HCT116 (cell line): Measurements from ENCODE around the gene ROR2.

Source experiments
- CEBPB ChIP-seq: IDR thresholded peaks from 2 replicates; pipeline ENCODE4 v1.6.1; 2012; ENCODE audit warnings: low read depth
- EZH2 ChIP-seq: fragments of 200-600 bp; sonication (generic); IDR thresholded peaks from 2 replicates; pipeline ENCODE4 v1.6.1; 2017; ENCODE audit warnings: antibody characterized with exemption, mixed run types
- EZH2phosphoT487 ChIP-seq: fragments of 200-600 bp; IDR thresholded peaks from 2 replicates; pipeline ENCODE4 v1.6.1; 2018; ENCODE audit warnings: antibody characterized with exemption, borderline replicate concordance
- POLR2A ChIP-seq: IDR thresholded peaks from 2 replicates; pipeline ENCODE4 v1.7.0; 2011; ENCODE audit warnings: borderline replicate concordance; ENCODE audit not compliant: insufficient read depth, insufficient read length; ENCODE audit errors: extremely low read depth
- POLR2AphosphoS5 ChIP-seq: IDR thresholded peaks from 2 replicates; pipeline ENCODE4 v1.6.1; 2011; ENCODE audit warnings: mild to moderate bottlenecking, low read depth, low read length, moderate library complexity
- SIN3A ChIP-seq: IDR thresholded peaks from 2 replicates; pipeline ENCODE4 v1.6.1; 2012; ENCODE audit warnings: low read depth
- TCF7L2 ChIP-seq: IDR thresholded peaks from 2 replicates; pipeline ENCODE4 v1.7.0; 2011; ENCODE audit warnings: borderline replicate concordance, inconsistent platforms; ENCODE audit not compliant: insufficient read depth, insufficient read length; ENCODE audit errors: extremely low read depth
- YY1 ChIP-seq: IDR thresholded peaks from 2 replicates; pipeline ENCODE4 v1.6.1; 2011; ENCODE audit warnings: low read length, low read depth, moderate library complexity, mild to moderate bottlenecking; ENCODE audit not compliant: insufficient replicate concordance; ENCODE audit errors: extremely low read depth
- ZNF274 ChIP-seq: fragments of 200-500 bp; sonication (Bioruptor generic); IDR thresholded peaks from 2 replicates; pipeline ENCODE4 v1.6.1; 2014; ENCODE audit warnings: mild to moderate bottlenecking, low read depth, low read length, inconsistent platforms
- TF ChIP-seq, protein P1 (sequence below), 3 experiments: fragments of 200-600 bp in 1 of 3; sonication (generic) in 1 of 3; IDR thresholded peaks in 2 of 3; conservative IDR thresholded peaks in 1 of 3; 2 replicates each; pipeline ENCODE4 v1.5.1; 2012 to 2017; ENCODE audit warnings: low read depth in 2 of 3, low read length in 2 of 3, antibody characterized with exemption in 1 of 3, borderline replicate concordance in 1 of 3, control low read depth in 1 of 3, mild to moderate bottlenecking in 1 of 3, mixed read lengths in 1 of 3, mixed run types in 1 of 3, moderate library complexity in 1 of 3; ENCODE audit not compliant: insufficient read depth in 1 of 3
- TF ChIP-seq, protein P2 (sequence below): IDR thresholded peaks from 2 replicates; pipeline ENCODE4 v1.6.1; 2012; ENCODE audit warnings: low read depth

GRCh38 chr9:91805031-91805430 is 145.0 kb downstream of the ROR2 start:
- TF ChIP-seq, protein P1, sequence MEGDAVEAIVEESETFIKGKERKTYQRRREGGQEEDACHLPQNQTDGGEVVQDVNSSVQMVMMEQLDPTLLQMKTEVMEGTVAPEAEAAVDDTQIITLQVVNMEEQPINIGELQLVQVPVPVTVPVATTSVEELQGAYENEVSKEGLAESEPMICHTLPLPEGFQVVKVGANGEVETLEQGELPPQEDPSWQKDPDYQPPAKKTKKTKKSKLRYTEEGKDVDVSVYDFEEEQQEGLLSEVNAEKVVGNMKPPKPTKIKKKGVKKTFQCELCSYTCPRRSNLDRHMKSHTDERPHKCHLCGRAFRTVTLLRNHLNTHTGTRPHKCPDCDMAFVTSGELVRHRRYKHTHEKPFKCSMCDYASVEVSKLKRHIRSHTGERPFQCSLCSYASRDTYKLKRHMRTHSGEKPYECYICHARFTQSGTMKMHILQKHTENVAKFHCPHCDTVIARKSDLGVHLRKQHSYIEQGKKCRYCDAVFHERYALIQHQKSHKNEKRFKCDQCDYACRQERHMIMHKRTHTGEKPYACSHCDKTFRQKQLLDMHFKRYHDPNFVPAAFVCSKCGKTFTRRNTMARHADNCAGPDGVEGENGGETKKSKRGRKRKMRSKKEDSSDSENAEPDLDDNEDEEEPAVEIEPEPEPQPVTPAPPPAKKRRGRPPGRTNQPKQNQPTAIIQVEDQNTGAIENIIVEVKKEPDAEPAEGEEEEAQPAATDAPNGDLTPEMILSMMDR (IDR thresholded peaks at IDR 0.05 in 2 of 3, conservative IDR thresholded peaks at IDR 0.05 in 1 of 3; ENCODE audit: borderline replicate concordance in 1 of 3, insufficient read depth in 1 of 3, low read depth in 2 of 3, low read length in 2 of 3), result no peak
- TF ChIP-seq CEBPB (no peak), POLR2A (no peak), EZH2phosphoT487 (no peak), POLR2AphosphoS5 (no peak), EZH2 (no peak), TCF7L2 (no peak), YY1 (no peak), SIN3A (no peak), ZNF274 (no peak)
- TF ChIP-seq, protein P2, sequence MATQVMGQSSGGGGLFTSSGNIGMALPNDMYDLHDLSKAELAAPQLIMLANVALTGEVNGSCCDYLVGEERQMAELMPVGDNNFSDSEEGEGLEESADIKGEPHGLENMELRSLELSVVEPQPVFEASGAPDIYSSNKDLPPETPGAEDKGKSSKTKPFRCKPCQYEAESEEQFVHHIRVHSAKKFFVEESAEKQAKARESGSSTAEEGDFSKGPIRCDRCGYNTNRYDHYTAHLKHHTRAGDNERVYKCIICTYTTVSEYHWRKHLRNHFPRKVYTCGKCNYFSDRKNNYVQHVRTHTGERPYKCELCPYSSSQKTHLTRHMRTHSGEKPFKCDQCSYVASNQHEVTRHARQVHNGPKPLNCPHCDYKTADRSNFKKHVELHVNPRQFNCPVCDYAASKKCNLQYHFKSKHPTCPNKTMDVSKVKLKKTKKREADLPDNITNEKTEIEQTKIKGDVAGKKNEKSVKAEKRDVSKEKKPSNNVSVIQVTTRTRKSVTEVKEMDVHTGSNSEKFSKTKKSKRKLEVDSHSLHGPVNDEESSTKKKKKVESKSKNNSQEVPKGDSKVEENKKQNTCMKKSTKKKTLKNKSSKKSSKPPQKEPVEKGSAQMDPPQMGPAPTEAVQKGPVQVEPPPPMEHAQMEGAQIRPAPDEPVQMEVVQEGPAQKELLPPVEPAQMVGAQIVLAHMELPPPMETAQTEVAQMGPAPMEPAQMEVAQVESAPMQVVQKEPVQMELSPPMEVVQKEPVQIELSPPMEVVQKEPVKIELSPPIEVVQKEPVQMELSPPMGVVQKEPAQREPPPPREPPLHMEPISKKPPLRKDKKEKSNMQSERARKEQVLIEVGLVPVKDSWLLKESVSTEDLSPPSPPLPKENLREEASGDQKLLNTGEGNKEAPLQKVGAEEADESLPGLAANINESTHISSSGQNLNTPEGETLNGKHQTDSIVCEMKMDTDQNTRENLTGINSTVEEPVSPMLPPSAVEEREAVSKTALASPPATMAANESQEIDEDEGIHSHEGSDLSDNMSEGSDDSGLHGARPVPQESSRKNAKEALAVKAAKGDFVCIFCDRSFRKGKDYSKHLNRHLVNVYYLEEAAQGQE, result no peak
